ENCODE results near the gene ELOVL1. TPM values are rescaled to one million over a fixed set of nuclear protein-coding genes. Genes with fewer than 3 reads are reported as not detected.

ELOVL1 gene
- total RNA-seq, 1 experiment from 2014 or later = 21.6 TPM

DNA sequence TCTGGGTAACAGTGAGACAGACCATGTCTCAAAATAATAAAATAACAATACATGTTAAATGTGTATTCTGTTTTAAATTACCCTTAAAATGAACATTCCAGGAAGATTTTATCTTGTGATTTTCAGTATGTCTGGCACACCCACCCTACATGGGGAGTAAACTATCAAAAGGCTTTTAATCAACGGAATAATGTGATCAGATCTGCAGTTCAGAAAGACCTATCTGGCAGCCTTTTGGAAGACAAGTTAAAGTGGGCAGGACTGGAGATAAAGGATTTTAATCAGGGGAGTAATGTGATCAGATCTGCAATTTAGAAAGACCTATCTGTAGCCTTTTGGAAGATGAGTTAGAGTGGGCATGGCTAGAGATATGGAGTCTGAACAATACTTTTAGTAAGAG, 11.7 kb upstream of the ELOVL1 start:
- Histone ChIP-seq H3K4ac (ENCODE audit: low read depth, low read length) (no peak overlapping the region), H2BK120ac (ENCODE audit: low read depth, low read length, poor library complexity, severe bottlenecking) (no peak overlapping the region), H3K27me3 (ENCODE audit: insufficient read depth, low read length) (no peaks in the 10 kb centered on the region), H3K18ac (ENCODE audit: insufficient read length, low read depth, low read length) (no peak overlapping the region), H3K9ac (ENCODE audit: extremely low read depth, insufficient read length, low read length) (no peak overlapping the region), H3K4me2 (ENCODE audit: insufficient read depth, insufficient read length, low read length) (no peak overlapping the region), H3K27ac (ENCODE audit: insufficient read length, low read depth, low read length) (no peak overlapping the region), H2BK15ac (ENCODE audit: low read depth, low read length) (no peak overlapping the region), H2AFZ (ENCODE audit: low read length) (no peak overlapping the region), H3T11ph (ENCODE audit: low read length) (no peak overlapping the region), H3K14ac (ENCODE audit: insufficient read depth, low read length) (no peak overlapping the region), H2BK5ac (ENCODE audit: insufficient read length, low read length) (no peak overlapping the region), H3K56ac (ENCODE audit: insufficient read length, low read depth, low read length) (no peak overlapping the region), H4K20me1 (ENCODE audit: control insufficient read depth, insufficient read depth, insufficient read length) (no peaks in the 10 kb centered on the region), H3K4me1 (ENCODE audit: insufficient read depth, low read length) (no peaks in the 10 kb centered on the region), H3K23ac (ENCODE audit: insufficient read length, low read depth, low read length) (no peak overlapping the region), H2BK20ac (ENCODE audit: low read depth, low read length, poor library complexity, severe bottlenecking) (no peak overlapping the region), H2BK12ac (ENCODE audit: insufficient read length, low read depth, low read length) (no peak overlapping the region), H2AK5ac (ENCODE audit: insufficient read length, low read length) (no peak overlapping the region), H3K79me2 (ENCODE audit: insufficient read depth, low read length) (no peaks in the 10 kb centered on the region), H3K9me3 (ENCODE audit: control insufficient read depth, low read depth, low read length) (no peaks in the 10 kb centered on the region), H4K8ac (replicated peaks; ENCODE audit: insufficient read length, low read depth, low read length) (no peak overlapping the region), H4K91ac (ENCODE audit: insufficient read length, low read depth, low read length) (no peak overlapping the region), H3K23me2 (ENCODE audit: insufficient read length, low read depth, low read length, poor library complexity, severe bottlenecking) (no peaks in the 10 kb centered on the region), H4K5ac (ENCODE audit: insufficient read length, low read depth, low read length) (no peak overlapping the region), H3K79me1 (ENCODE audit: insufficient read depth, low read depth, low read length, poor library complexity, severe bottlenecking) (no peaks in the 10 kb centered on the region)
- Mint-ChIP-seq H3K4me1 (peaks cover 3 to 7% of the 10 kb centered on the region in 2 experiments), H3K27me3 (ENCODE audit: low read depth) (no peaks in the 10 kb centered on the region), H3K27ac (no peak overlapping the region), H3K9me3 (no peaks in the 10 kb centered on the region), H3K4me3 (no peak overlapping the region), H3K36me3 (ENCODE audit: insufficient read depth in 1 of 3, low read depth in 3 of 3) (peaks cover 0 to 27% (median 11%) of the 10 kb centered on the region in 3 experiments; a peak in 4 of 7 replicates)
- DNase-seq = no peak
- WGBS (ENCODE audit: extremely low coverage, insufficient read length, low lambda C conversion rate) = no CpG with 5 or more reads among the region's 1 CpG
- TF ChIP-seq, protein P1, sequence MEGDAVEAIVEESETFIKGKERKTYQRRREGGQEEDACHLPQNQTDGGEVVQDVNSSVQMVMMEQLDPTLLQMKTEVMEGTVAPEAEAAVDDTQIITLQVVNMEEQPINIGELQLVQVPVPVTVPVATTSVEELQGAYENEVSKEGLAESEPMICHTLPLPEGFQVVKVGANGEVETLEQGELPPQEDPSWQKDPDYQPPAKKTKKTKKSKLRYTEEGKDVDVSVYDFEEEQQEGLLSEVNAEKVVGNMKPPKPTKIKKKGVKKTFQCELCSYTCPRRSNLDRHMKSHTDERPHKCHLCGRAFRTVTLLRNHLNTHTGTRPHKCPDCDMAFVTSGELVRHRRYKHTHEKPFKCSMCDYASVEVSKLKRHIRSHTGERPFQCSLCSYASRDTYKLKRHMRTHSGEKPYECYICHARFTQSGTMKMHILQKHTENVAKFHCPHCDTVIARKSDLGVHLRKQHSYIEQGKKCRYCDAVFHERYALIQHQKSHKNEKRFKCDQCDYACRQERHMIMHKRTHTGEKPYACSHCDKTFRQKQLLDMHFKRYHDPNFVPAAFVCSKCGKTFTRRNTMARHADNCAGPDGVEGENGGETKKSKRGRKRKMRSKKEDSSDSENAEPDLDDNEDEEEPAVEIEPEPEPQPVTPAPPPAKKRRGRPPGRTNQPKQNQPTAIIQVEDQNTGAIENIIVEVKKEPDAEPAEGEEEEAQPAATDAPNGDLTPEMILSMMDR (conservative IDR thresholded peaks at IDR 0.05) = no peak
